Right atrium auricular region (tissue), 2 donors: ENCODE data around the gene STARD8. TPM values are rescaled to one million over a fixed set of nuclear protein-coding genes. Genes with fewer than 3 reads are reported as not detected.

ENCODE experiments used
- DNase-seq: peaks from one replicate; pipeline ENCODE4 v3.0.0-alpha.2; 2019; ENCODE audit warnings: low spot score
- H3K27ac ChIP-seq, 2 donors: fragments of 200-600 bp; sonication (generic); 1 replicate in 1 of 2; 2 replicates in 1 of 2; pipeline ENCODE4 v1.5.1; 2016 to 2019
- H3K27me3 ChIP-seq, 2 donors: fragments of 200-600 bp; sonication (generic); one replicate each; pipeline versions ENCODE4 v1.5.1 to v1.6.0; 2017 to 2019
- H3K36me3 ChIP-seq: fragments of 200-600 bp; sonication (generic); one replicate; pipeline ENCODE4 v1.5.1; 2016
- H3K4me1 ChIP-seq, 2 donors: fragments of 200-600 bp; sonication (generic); one replicate each; pipeline versions ENCODE4 v1.5.1 to v1.6.0; 2017 to 2019
- H3K4me3 ChIP-seq, 2 donors: fragments of 200-600 bp; sonication (generic); 1 replicate in 1 of 2; 2 replicates in 1 of 2; pipeline ENCODE4 v1.5.1; 2017 to 2019; ENCODE audit warnings: mild to moderate bottlenecking in 1 of 2, moderate library complexity in 1 of 2
- H3K9me3 ChIP-seq, 2 donors: fragments of 200-600 bp; sonication (generic); one replicate each; pipeline ENCODE4 v1.5.1; 2019
- total RNA-seq, 2 donors: library from RNA; depleted of rRNA; stranded (reverse); fragments of >200 nt; gene quantifications; one replicate each; pipeline ENCODE4 v1.1.0, GENCODE V29; 2016
- TF ChIP-seq, protein P1 (sequence below), 2 donors: fragments of 200-600 bp; sonication (generic); IDR thresholded peaks; one replicate each; pipeline ENCODE4 v1.5.1; 2019; ENCODE audit warnings: antibody characterized with exemption in 2 of 2

The STARD8 gene
- total RNA-seq, 2 donors from 2014 or later = 8.3 to 14.6 TPM

GRCh38 chrX:68746988-68747387, 99.5 kb downstream of the STARD8 start:
- Histone ChIP-seq H3K9me3 (no peaks in the 10 kb centered on the region), H3K4me3 (no peak overlapping the region), H3K27ac (no peak overlapping the region), H3K4me1 (no peaks in the 10 kb centered on the region), H3K27me3 (no peaks in the 10 kb centered on the region), H3K36me3 (no peaks in the 10 kb centered on the region)
- no peak for DNase-seq
- TF ChIP-seq, protein P1, sequence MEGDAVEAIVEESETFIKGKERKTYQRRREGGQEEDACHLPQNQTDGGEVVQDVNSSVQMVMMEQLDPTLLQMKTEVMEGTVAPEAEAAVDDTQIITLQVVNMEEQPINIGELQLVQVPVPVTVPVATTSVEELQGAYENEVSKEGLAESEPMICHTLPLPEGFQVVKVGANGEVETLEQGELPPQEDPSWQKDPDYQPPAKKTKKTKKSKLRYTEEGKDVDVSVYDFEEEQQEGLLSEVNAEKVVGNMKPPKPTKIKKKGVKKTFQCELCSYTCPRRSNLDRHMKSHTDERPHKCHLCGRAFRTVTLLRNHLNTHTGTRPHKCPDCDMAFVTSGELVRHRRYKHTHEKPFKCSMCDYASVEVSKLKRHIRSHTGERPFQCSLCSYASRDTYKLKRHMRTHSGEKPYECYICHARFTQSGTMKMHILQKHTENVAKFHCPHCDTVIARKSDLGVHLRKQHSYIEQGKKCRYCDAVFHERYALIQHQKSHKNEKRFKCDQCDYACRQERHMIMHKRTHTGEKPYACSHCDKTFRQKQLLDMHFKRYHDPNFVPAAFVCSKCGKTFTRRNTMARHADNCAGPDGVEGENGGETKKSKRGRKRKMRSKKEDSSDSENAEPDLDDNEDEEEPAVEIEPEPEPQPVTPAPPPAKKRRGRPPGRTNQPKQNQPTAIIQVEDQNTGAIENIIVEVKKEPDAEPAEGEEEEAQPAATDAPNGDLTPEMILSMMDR (IDR thresholded peaks at IDR 0.05) = no peak

DNA sequence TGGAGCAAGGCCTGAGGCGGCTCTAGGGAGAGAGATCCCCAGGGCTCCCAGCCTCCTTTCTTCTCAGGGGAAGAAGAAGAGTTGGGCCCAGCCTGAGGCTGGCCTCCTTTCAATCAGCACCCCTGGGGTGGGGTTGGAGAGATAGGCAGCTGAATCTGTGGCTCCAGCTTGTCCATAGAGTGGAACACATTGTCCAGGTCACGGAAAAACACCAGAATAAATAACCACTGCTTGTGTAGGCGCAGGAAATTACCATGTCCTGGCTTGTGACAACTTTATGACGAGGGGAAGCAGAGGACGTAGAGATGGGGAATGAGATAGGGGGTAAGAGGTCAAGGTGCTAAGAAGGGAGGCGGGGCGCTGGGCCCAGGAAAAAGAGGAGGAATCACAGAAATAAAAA, 100.6 kb downstream of the STARD8 start:
- H3K9me3 ChIP-seq = no peaks in the 10 kb centered on the region
- DNase-seq = no peak

DNA sequence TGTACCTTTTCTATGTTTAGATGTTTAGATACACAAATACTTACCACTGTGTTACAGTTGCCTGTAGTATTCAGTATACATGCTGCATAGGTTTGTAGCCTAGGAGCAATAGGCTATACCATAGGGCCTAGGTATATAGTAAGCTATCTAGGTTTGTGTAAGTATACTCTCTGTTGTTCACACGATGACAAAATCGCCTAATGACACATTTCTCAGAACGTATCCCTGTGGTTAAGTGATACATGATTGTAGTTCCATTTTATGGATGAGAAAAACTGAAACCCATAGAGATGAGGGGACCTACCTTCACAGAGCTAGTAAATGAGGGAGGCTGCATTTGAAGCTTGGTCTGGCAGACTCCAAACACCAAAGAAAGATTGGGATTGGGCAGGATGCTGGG, 102.0 kb downstream of the STARD8 start:
- no peak overlapping the region for H3K27ac ChIP-seq
- H3K4me1 ChIP-seq = no peaks in the 10 kb centered on the region

More for the DNA sequence above, 100.6 kb downstream of the STARD8 start:
- TF ChIP-seq, protein P1 (IDR thresholded peaks at IDR 0.05) = no peak
- H3K27me3 ChIP-seq = no peaks in the 10 kb centered on the region
- no peaks in the 10 kb centered on the region for H3K4me1 ChIP-seq
- no peak overlapping the region for H3K27ac ChIP-seq
- H3K4me3 ChIP-seq = no peak overlapping the region
- H3K36me3 ChIP-seq = no peaks in the 10 kb centered on the region

GRCh38 chrX:68750316-68750715, 102.8 kb downstream of the STARD8 start:
- H3K27me3 ChIP-seq = no peaks in the 10 kb centered on the region

More for the DNA sequence above, 102.0 kb downstream of the STARD8 start:
- Histone ChIP-seq H3K4me3 (no peak overlapping the region), H3K9me3 (no peaks in the 10 kb centered on the region), H3K27me3 (no peaks in the 10 kb centered on the region), H3K36me3 (no peaks in the 10 kb centered on the region)
- DNase-seq = no peak
- TF ChIP-seq, protein P1 (IDR thresholded peaks at IDR 0.05) = no peak

GRCh38 chrX:68751372-68751771, 103.9 kb downstream of the STARD8 start:
- Histone ChIP-seq H3K36me3 (no peaks in the 10 kb centered on the region), H3K27me3 (no peaks in the 10 kb centered on the region), H3K4me3 (no peak overlapping the region), H3K27ac (no peak overlapping the region), H3K4me1 (no peaks in the 10 kb centered on the region), H3K9me3 (no peaks in the 10 kb centered on the region)
- TF ChIP-seq, protein P1 (IDR thresholded peaks at IDR 0.05) = no peak
- no peak for DNase-seq

More at GRCh38 chrX:68750316-68750715, 102.8 kb downstream of the STARD8 start:
- H3K4me3 ChIP-seq = no peak overlapping the region
- no peaks in the 10 kb centered on the region for H3K4me1 ChIP-seq
- TF ChIP-seq, protein P1 (IDR thresholded peaks at IDR 0.05) = no peak
- H3K36me3 ChIP-seq = no peaks in the 10 kb centered on the region
- no peak for DNase-seq
- H3K9me3 ChIP-seq = no peaks in the 10 kb centered on the region
- no peak overlapping the region for H3K27ac ChIP-seq

- no peak overlapping the region for H3K27ac ChIP-seq
Measured at GRCh38 chrX:68753218-68753617, 105.8 kb downstream of the STARD8 start.

More at GRCh38 chrX:68753218-68753617, 105.8 kb downstream of the STARD8 start:
- Histone ChIP-seq H3K27me3 (no peaks in the 10 kb centered on the region), H3K4me3 (no peak overlapping the region), H3K4me1 (no peaks in the 10 kb centered on the region), H3K9me3 (no peaks in the 10 kb centered on the region), H3K36me3 (no peaks in the 10 kb centered on the region)
- DNase-seq = peak; percentile 18
- TF ChIP-seq, protein P1 (IDR thresholded peaks at IDR 0.05) = no peak
